Liver (tissue), 9 donors: ENCODE measurements around the gene TM4SF1. TPM values are rescaled to one million over a fixed set of nuclear protein-coding genes. Genes with fewer than 3 reads are reported as not detected.

Source experiments
- DNase-seq: peaks from one replicate; pipeline ENCODE4 v3.0.0-alpha.2; 2017; ENCODE audit warnings: low spot score
- H3K27ac ChIP-seq, 2 donors: one replicate each; pipeline ENCODE4 v1.7.0; 2013; ENCODE audit warnings: inconsistent platforms in 2 of 2, low read length in 2 of 2, control low read depth in 1 of 2, low read depth in 1 of 2, mild to moderate bottlenecking in 1 of 2
- H3K27me3 ChIP-seq, 4 donors: one replicate each; pipeline versions ENCODE4 v1.6.1 to v1.7.0; 2013; ENCODE audit warnings: low read length in 3 of 4, inconsistent platforms in 1 of 4, mild to moderate bottlenecking in 1 of 4, moderate library complexity in 1 of 4; ENCODE audit not compliant: control insufficient read depth in 4 of 4, insufficient read depth in 4 of 4
- H3K36me3 ChIP-seq, 4 donors: one replicate each; pipeline versions ENCODE4 v1.6.1 to v1.7.0; 2013; ENCODE audit warnings: low read length in 3 of 4, mild to moderate bottlenecking in 3 of 4, low read depth in 1 of 4, moderate library complexity in 1 of 4; ENCODE audit not compliant: control insufficient read depth in 4 of 4, insufficient read depth in 3 of 4
- H3K4me1 ChIP-seq, 4 donors: one replicate each; pipeline versions ENCODE4 v1.6.1 to v1.7.0; 2013; ENCODE audit warnings: low read length in 3 of 4, mild to moderate bottlenecking in 3 of 4, moderate library complexity in 1 of 4; ENCODE audit not compliant: control insufficient read depth in 4 of 4, insufficient read depth in 4 of 4
- H3K4me3 ChIP-seq, 3 donors: one replicate each; pipeline versions ENCODE4 v1.6.1 to v1.7.0; 2013; ENCODE audit warnings: low read length in 3 of 3, control low read depth in 1 of 3, low read depth in 1 of 3, mild to moderate bottlenecking in 1 of 3
- H3K9ac ChIP-seq, 2 donors: one replicate each; pipeline ENCODE4 v1.7.0; 2013; ENCODE audit warnings: low read length in 2 of 2, mild to moderate bottlenecking in 2 of 2, moderate library complexity in 2 of 2, control low read depth in 1 of 2, low read depth in 1 of 2
- H3K9me3 ChIP-seq, 4 donors: one replicate each; pipeline versions ENCODE4 v1.6.1 to v1.7.0; 2013; ENCODE audit warnings: low read length in 3 of 4; ENCODE audit not compliant: control insufficient read depth in 4 of 4
- ATF3 ChIP-seq: IDR thresholded peaks from 2 replicates; pipeline ENCODE4 v1.6.1; 2016; ENCODE audit warnings: antibody characterized with exemption
- CTCF ChIP-seq: fragments of 150-350 bp; IDR thresholded peaks from 2 replicates; pipeline ENCODE4 v1.5.1; 2017; ENCODE audit warnings: improper control_type of control experiment, low read depth, low read length; ENCODE audit not compliant: missing input control
- EGR1 ChIP-seq, 2 donors: IDR thresholded peaks; 2 replicates each; pipeline ENCODE4 v1.6.1; 2016 to 2018; ENCODE audit warnings: antibody characterized with exemption in 2 of 2, low read depth in 2 of 2
- FOXA1 ChIP-seq: IDR thresholded peaks from 2 replicates; pipeline ENCODE4 v1.6.1; 2016; ENCODE audit warnings: antibody characterized with exemption
- FOXA2 ChIP-seq: IDR thresholded peaks from 2 replicates; pipeline ENCODE4 v1.6.1; 2016; ENCODE audit warnings: antibody characterized with exemption
- GABPA ChIP-seq, 2 donors: IDR thresholded peaks in 1 of 2; conservative IDR thresholded peaks in 1 of 2; 2 replicates each; pipeline ENCODE4 v1.6.1; 2016; ENCODE audit warnings: antibody characterized with exemption in 2 of 2, mild to moderate bottlenecking in 1 of 2, moderate library complexity in 1 of 2
- HNF4A ChIP-seq, 2 donors: conservative IDR thresholded peaks; 2 replicates each; pipeline ENCODE4 v1.6.1; 2016; ENCODE audit warnings: antibody characterized with exemption in 2 of 2, mild to moderate bottlenecking in 2 of 2
- HNF4G ChIP-seq: IDR thresholded peaks from 2 replicates; pipeline ENCODE4 v1.6.1; 2016; ENCODE audit warnings: antibody characterized with exemption
- JUND ChIP-seq, 2 donors: IDR thresholded peaks; 2 replicates each; pipeline ENCODE4 v1.6.1; 2016; ENCODE audit warnings: antibody characterized with exemption in 2 of 2
- MAX ChIP-seq: IDR thresholded peaks from 2 replicates; pipeline ENCODE4 v1.6.1; 2016; ENCODE audit warnings: antibody characterized with exemption
- NR2F2 ChIP-seq: IDR thresholded peaks from 2 replicates; pipeline ENCODE4 v1.6.1; 2016; ENCODE audit warnings: antibody characterized with exemption
- RAD21 ChIP-seq, 2 donors: IDR thresholded peaks; 2 replicates each; pipeline ENCODE4 v1.6.1; 2016; ENCODE audit warnings: antibody characterized with exemption in 2 of 2, mild to moderate bottlenecking in 2 of 2
- REST ChIP-seq: IDR thresholded peaks from 2 replicates; pipeline ENCODE4 v1.6.1; 2016; ENCODE audit warnings: antibody characterized with exemption, mild to moderate bottlenecking
- RXRA ChIP-seq, 2 donors: IDR thresholded peaks; 2 replicates each; pipeline ENCODE4 v1.6.1; 2017 to 2018; ENCODE audit warnings: antibody characterized with exemption in 2 of 2, mild to moderate bottlenecking in 1 of 2
- SP1 ChIP-seq: IDR thresholded peaks from 2 replicates; pipeline ENCODE4 v1.6.1; 2018; ENCODE audit warnings: antibody characterized with exemption, mild to moderate bottlenecking
- TAF1 ChIP-seq: conservative IDR thresholded peaks from 2 replicates; pipeline ENCODE4 v1.6.1; 2016; ENCODE audit warnings: antibody characterized with exemption, mild to moderate bottlenecking
- YY1 ChIP-seq: IDR thresholded peaks from 2 replicates; pipeline ENCODE4 v1.6.1; 2016; ENCODE audit warnings: antibody characterized with exemption, mild to moderate bottlenecking
- ZBTB33 ChIP-seq: IDR thresholded peaks from 2 replicates; pipeline ENCODE4 v1.6.1; 2016; ENCODE audit warnings: antibody characterized with exemption
- WGBS: extraction: QIAGEN DNeasy Blood & Tissue Kit; methylation state at CpG from one replicate; pipeline ENCODE4 v1.1.7; 2013; 5-methylcytosine and 5-hydroxymethylcytosine counted together
- polyA plus RNA-seq, 2 donors: library from polyadenylated mRNA; stranded (reverse) in 1 of 2; unstranded in 1 of 2; fragments of 200-250 nt in 1 of 2; fragments of >200 nt in 1 of 2; fragmentation: Nextera tagmentation in 1 of 2; extraction: Ambion mirVana in 1 of 2; gene quantifications; one replicate each; pipeline versions ENCODE4 v1.2.1 to v1.2.3, GENCODE V29; 2013 to 2015
- total RNA-seq, 2 donors: library from RNA; depleted of rRNA; stranded (reverse); fragments of >200 nt; gene quantifications; one replicate each; pipeline ENCODE4 v1.2.3, GENCODE V29; 2014
- donor health status: healthy.
- donor health status: healthy.
- donor health status: healthy.
- donor health status: healthy.
- donor health status: healthy.

Gene TM4SF1
- total and polyA plus RNA-seq, 4 donors = 20.0 to 31.5 (median 25.1) TPM

- no peaks in the 10 kb centered on the region for H3K36me3 ChIP-seq
Measured at GRCh38 chr3:149336925-149337324, 40.5 kb downstream of the TM4SF1 start.

GRCh38 chr3:149333176-149333859 lies 44.1 kb downstream of the TM4SF1 start, which contains the start of gene TM4SF18:
TM4SF18 (minus strand) TSS chr3:149333636; CDS start chr3:149333382, 254 bp downstream.
- H3K4me1 ChIP-seq = peaks cover 0 to 2% (median 0%) of the 10 kb centered on the region in 4 donors
- H3K9ac ChIP-seq = peak within 1 kb of the TSS in 1 of 2 donors; percentile 26
- no peak for DNase-seq
- no peak for TF ChIP-seq ZBTB33
- TF ChIP-seq EGR1 (IDR thresholded peaks at IDR 0.05; ENCODE audit: low read depth in 2 of 2) = no peak
- no peak for TF ChIP-seq RAD21 (IDR thresholded peaks at IDR 0.05)
- TF ChIP-seq RXRA (IDR thresholded peaks at IDR 0.05) = no peak
- TF ChIP-seq GABPA (IDR thresholded peaks at IDR 0.05 in 1 of 2, conservative IDR thresholded peaks at IDR 0.05 in 1 of 2) = no peak
- no peak for TF ChIP-seq HNF4G
- TF ChIP-seq MAX = no peak
- TF ChIP-seq TAF1 = no peak
- no peak for TF ChIP-seq CTCF
- TF ChIP-seq FOXA1 = no peak
- no peak for TF ChIP-seq ATF3
- no peak for TF ChIP-seq JUND (IDR thresholded peaks at IDR 0.05)
- H3K9me3 ChIP-seq = no peaks in the 10 kb centered on the region
- no peaks in the 10 kb centered on the region for H3K27me3 ChIP-seq
- H3K27ac ChIP-seq = peak within 1 kb of the TSS; percentile 19 to 42
- peak within 1 kb of the TSS in 1 of 3 donors; percentile 3 for H3K4me3 ChIP-seq
- 78% methylated on average over 11 of the region's 11 CpGs for WGBS
- H3K36me3 ChIP-seq = no peaks in the 10 kb centered on the region

More at GRCh38 chr3:149336925-149337324, 40.5 kb downstream of the TM4SF1 start:
- Histone ChIP-seq H3K9me3 (no peaks in the 10 kb centered on the region), H3K4me1 (peaks cover 6 to 13% (median 11%) of the 10 kb centered on the region in 4 donors), H3K4me3 (no peak overlapping the region), H3K27me3 (no peaks in the 10 kb centered on the region), H3K9ac (no peak overlapping the region), H3K27ac (no peak overlapping the region)
- no peak for DNase-seq
- TF ChIP-seq HNF4G (no peak), YY1 (no peak)

- Histone ChIP-seq H3K4me3 (peak overlapping the region in 1 of 3 donors; percentile 3), H3K9ac (peak overlapping the region in 1 of 2 donors; percentile 26)
- no peak for TF ChIP-seq FOXA1
- TF ChIP-seq SP1 = no peak
- TF ChIP-seq EGR1 (IDR thresholded peaks at IDR 0.05; ENCODE audit: low read depth in 2 of 2) = no peak
- TF ChIP-seq NR2F2 = no peak
- TF ChIP-seq HNF4G = no peak
- no peak for TF ChIP-seq RAD21 (IDR thresholded peaks at IDR 0.05)
- no peak for TF ChIP-seq YY1
- TF ChIP-seq FOXA2 = no peak
- TF ChIP-seq HNF4A (conservative IDR thresholded peaks at IDR 0.05) = no peak
- no peak for TF ChIP-seq REST
- no peak for TF ChIP-seq MAX
- no peak for TF ChIP-seq JUND (IDR thresholded peaks at IDR 0.05)
- no peak for TF ChIP-seq ATF3
Measured at GRCh38 chr3:149332771-149333170, 44.7 kb downstream of the TM4SF1 start.

More at GRCh38 chr3:149332771-149333170, 44.7 kb downstream of the TM4SF1 start:
- peaks cover 0 to 2% (median 0%) of the 10 kb centered on the region in 4 donors for H3K4me1 ChIP-seq
- no peaks in the 10 kb centered on the region for H3K36me3 ChIP-seq
- peak overlapping the region; percentile 19 to 26 for H3K27ac ChIP-seq
- no peak for DNase-seq
- no peaks in the 10 kb centered on the region for H3K9me3 ChIP-seq
- no peaks in the 10 kb centered on the region for H3K27me3 ChIP-seq
